ENCODE results near the gene ZNF786.
"Not testable (repeated sequence)": the region's sequence is repeated elsewhere in the genome, so short reads cannot be mapped to it uniquely, and the experiment has no call there.

ZNF786 gene

GRCh38 chr7:149090397-149091195 lies at the start of gene ZNF786:
ZNF786 (minus strand) TSS chr7:149090718; CDS start chr7:149090640, 78 bp downstream.
- peak; percentile 92 for DNase-seq

GRCh38 chr7:149136118-149136517 lies 45.6 kb upstream of the ZNF786 start:
- no peak for DNase-seq

- no peak for DNase-seq
These were observed 42.7 kb upstream of the ZNF786 start for GRCh38 chr7:149133028-149133710.

DNA sequence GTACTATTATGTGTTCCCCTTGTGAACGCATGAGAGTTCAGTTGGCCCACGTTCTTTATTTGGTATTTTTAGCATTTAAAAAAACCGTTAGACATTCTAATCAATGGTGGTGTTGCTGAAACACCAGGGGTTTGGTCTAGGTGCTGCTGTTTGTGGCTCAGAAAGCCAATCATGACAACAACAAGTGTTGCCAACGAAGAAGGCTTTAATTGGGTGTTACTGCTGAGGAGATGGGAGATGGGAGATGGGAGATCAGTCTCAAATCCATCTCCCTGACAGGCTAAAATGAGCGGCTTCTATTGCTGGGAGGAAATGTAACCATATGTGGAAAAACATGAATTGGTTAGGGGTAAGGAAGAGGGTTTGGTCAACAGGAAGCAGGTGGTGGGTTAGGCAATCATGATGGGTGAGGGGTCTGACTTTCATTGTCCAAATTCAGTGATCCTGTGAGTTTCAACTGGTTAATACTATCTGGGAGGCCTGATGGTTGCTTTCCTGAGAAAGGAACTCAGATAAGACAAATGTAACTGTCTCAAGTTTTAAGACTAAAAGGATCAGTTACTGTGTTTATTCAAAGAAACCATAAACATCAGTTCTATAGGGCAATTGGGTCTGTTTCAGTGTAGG lies 40.2 kb upstream of the ZNF786 start:
- DNase-seq: no peak

GRCh38 chr7:149126662-149127266 lies 36.2 kb upstream of the ZNF786 start:
- peak; percentile 52 for DNase-seq

DNA sequence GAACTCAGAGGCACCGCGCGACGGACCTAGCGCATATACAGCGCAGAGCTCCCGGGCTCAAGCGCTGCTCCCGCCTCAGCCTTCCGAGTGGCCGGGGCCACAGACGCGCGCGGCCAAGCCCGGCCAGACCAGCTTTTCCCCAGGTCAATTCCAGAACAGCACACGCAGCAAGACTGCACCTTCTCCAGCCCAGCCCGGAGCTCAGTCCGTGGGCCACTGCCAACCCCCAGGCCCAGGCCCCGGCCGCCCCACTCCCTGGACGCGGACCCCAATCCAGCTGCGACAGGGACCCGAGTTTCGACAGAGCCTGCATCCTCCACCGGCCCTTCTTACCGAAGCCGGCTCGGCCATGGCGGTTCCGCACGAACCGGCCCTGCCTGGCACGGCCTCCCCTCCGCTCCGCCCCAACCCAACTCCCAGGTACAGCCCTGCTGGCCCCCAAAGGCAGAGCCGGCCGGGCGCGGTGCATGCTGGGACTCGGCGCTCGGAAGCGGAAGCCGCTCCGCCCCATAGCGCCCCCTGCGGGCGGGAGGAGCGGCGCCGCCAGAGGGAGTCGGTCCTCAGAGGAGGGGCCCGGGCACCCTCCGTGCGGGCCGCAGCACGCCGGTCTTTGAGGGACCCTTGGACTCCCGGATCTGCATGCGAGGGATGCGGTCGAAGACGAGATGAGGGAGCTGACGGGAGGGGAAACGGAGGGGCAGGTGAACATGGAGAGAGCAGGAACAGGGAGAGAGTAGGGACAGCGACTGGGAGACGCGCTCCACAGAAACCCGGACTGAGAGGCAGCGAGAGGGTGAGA lies 35.5 kb upstream of the ZNF786 start, which contains the start of gene ZNF425:
TSS of gene ZNF425 (minus strand) at position 462 of the 799 bp plus-strand sequence. CDS start at position 351, 111 bp downstream.
- DNase-seq: peak; percentile 92

DNA sequence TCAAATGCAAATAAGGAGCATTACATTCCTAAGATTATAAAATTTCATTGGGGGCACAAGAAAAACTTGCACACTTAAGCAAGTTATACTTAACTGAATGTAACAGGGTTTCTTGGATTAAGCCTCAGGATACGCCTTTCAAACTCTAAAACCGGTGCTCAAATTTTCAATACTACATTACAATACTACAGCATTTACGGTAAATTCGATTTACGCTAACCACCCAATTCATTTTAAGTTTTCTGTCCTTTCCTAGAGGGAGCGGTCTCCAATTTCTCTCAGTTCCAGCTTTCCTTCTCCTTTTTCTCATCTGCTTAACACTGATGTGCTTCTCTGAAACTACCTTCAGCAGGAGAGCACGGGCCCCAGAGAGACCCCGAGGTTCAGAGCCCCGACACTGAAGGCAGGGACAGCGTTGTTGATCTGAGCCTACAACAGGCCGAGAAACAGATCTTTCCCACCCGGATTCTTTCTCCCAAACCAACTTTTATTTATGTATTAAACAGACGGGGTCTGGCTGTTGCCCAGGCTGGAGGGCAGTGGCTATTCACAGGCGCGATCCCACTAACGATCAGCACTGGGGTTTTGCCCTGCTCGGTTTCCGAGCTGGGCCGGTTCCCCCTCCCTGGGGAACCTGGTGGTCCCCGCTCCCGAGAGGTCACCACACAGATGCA lies 34.8 kb upstream of the ZNF786 start:
- no peak for DNase-seq

DNA sequence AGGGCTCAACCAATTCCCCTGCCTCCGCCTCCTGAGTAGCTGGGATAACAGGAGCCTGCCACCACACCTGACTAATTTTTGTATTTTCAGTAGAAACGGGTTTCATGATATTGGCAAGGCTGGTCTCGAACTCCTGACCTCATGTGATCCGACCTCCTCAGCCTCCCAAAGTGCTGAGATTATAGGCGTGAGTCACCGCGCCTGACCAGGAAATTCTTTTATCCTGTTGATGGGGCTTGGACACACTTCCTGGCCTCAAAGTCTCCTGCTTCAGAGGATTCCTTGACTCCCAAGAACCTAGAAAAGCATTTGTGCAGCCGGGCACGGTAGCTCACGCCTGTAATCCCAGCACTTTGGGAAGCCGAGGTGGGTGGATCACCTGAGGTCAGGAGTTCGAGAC lies 19.5 kb upstream of the ZNF786 start:
- no peak for DNase-seq

GRCh38 chr7:149104749-149105148 lies 14.2 kb upstream of the ZNF786 start:
- no peak for DNase-seq

DNA sequence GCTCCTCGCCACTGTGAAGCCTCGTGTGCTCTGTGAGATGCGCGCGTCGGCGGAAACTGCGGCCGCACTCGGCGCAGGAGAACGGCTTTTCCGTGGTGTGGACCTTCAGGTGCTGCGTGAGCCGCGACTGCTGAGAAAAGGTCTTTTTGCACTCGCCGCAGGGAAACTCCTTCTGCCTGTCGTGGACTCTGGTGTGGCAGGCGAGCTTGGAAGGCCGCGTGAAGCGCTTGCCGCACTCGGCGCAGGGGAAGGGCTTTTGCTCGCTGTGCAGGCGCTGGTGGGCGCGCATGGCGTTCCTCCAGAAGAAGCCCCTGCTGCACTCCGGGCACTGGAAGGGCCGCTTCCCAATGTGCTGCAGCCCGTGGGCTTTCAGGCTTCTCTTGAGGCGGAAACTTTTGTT lies 13.7 kb upstream of the ZNF786 start:
- no peak for DNase-seq

DNA sequence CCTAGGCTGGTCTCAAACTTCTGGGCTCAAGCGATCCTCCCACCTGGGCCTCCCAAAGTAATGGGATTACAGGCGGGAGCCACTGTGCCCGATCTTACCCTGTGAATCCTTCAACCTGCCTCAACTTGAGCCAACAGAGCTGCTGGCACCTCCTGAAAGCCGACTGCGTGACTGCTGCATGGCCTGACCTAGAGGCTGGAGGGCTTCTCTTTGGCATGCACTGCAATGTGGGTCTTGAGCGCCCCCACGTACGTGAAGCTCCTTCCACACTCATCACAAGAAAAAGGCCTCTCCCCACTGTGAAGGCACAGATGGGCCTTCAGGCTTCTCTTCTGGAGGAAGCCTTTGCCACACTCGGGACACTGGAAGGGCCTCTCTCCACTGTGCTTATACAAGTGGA lies 12.9 kb upstream of the ZNF786 start:
- no peak for DNase-seq

DNA sequence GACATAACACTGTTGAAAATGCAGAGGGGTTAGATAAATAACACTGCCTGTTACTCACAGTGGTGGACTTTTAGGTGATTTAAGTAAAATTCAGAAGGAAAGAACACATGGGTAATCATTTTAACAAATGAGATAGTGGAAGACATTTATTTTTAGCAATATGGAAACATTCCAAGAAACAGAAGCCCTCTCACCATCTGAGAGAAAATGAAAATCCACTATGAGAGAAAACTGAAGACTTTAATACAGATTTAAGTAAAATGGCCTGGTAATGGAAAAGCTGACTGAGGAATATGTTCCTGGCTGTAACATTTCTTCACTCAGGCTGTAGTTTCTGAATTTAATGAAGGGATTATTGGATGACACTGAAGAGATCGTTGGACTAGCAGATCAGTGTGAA lies 12.1 kb upstream of the ZNF786 start:
- DNase-seq: no peak

DNA sequence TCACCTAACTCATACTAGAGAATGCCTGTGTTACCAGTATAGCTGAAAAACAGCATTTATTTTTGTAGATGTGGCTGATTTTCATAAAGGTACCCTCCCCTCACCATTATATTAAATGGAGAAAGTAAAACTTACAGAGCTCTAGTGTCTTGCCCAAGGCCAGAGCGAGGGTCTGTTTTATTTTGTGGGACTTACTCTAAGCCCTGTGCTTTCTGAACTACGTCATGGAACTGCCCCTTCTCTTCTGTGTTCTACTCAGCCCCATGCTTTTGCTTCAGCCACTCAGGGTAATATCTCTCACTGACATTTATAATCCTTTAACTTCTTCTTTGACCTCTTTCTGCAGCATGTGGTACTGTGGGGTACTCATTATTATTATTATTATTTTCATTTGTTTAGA lies 10.3 kb upstream of the ZNF786 start:
- DNase-seq: no peak

DNA sequence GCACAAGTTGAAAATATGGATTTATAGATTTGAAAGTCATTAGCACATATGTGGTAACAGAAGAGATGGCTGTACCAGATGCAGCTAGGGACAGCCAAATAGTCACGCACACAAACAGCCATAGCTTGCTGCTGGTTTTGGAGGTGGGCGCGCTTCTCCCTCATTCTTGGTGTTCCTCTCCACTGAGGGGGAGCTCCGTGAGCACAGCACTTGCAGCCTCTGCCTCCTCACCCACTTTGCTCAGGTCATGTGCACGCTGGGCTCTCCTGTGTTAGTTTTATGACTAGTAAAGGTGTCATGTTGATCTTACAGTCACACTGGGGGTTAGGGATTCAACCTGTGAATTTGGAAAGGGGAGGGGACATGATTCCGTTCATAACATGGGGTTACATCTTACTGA lies 8.5 kb upstream of the ZNF786 start:
- no peak for DNase-seq

DNA sequence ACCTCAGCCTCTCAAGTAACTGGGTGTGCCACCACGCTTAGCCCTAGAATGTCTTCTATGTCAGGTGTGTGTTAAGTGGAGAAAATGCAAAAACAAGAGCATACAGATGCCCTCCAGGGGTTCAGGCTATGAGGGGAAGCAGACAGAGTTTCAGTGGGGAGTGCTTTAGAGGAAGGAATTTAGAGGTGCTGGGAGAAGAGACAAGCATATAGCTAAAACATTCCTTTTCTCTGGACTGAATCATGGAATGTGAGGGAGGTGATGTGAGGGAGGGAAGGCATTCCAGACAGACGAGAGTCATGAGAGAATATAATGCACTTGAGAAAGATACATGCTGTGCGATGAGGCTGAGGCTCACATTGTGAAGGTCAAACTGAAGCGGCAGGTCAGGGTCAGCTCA lies 6.6 kb upstream of the ZNF786 start:
- no peak for DNase-seq

DNA sequence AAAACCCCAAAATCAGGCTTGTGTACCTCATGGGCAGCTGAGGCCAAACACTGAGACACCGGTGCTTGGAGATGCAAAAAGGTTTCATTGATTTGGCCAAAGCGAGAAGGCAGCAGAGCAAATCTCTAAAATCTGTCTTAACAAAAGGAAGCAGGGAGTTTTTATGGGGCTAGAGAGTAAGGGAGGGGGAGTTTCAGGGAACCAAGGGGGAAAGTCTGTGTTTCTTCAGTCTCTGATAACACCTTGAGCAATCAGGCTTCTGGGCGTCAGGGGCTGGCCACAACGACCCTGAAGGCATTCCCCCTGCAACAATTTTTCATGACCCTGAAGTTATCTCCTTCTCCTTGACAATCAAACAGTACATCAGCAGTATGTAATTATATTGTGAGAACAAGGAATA lies 2.7 kb upstream of the ZNF786 start:
- DNase-seq: no peak

GRCh38 chr7:149092244-149092643 lies 1.7 kb upstream of the ZNF786 start:
- not testable (repeated sequence) for DNase-seq

DNA sequence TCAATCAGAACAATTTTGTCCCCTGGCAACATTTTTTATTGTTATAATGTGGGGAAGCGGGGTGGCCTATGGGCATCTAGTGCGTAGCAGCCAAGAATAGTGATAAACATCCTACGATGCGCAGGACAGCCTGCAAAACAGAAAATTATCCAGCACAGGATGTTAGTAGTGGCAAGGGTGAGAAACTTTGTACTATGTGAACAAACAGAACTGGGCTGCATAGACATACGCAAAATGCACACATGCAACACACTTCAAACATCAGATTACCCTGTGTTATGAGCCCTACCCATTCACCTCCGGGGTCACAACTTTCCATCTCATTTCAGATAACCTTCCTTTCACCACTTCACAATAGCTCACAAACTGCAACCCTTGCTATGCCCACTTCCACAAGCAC lies 3.1 kb downstream of the ZNF786 start:
- DNase-seq: no peak

DNA sequence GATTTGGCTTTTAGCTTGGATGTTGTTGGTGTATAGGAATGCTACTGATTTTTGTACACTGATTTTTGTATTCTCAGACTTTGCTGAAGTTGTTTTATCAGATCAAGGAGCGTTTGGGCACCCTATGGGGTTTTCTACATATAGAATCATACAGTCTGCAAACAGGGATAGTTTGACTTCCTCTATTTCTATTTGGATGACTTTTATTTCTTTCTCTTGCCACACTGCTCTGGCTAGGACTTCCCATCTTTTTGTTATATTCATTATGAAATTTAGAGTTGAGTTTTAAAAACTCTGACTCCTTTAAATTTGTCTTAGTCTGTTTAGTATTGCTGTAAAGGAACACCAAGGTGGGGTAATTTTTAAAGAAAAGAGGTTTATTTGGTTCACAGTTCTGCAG lies 4.7 kb downstream of the ZNF786 start:
- DNase-seq: no peak

GRCh38 chr7:149084407-149084806 lies 6.1 kb downstream of the ZNF786 start:
- DNase-seq: no peak

- DNase-seq: no peak
These were observed 8.6 kb downstream of the ZNF786 start for GRCh38 chr7:149081914-149082313.

GRCh38 chr7:149077594-149077993 lies 12.9 kb downstream of the ZNF786 start:
- no peak for DNase-seq

Data from GDM1 (cell line).